HG03045 (cell line): ENCODE results near the gene LRRC1.
"Not testable (repeated sequence)": the region's sequence is repeated elsewhere in the genome, so short reads cannot be mapped to it uniquely, and the experiment has no call there.

Experiments
- ATAC-seq: cut with Tn5 transposase; IDR thresholded peaks from one replicate; pipeline ENCODE4 v1.9.1; 2021; ENCODE audit warnings: mild to moderate bottlenecking, moderate library complexity; ENCODE audit not compliant: unreplicated experiment

LRRC1 gene

DNA sequence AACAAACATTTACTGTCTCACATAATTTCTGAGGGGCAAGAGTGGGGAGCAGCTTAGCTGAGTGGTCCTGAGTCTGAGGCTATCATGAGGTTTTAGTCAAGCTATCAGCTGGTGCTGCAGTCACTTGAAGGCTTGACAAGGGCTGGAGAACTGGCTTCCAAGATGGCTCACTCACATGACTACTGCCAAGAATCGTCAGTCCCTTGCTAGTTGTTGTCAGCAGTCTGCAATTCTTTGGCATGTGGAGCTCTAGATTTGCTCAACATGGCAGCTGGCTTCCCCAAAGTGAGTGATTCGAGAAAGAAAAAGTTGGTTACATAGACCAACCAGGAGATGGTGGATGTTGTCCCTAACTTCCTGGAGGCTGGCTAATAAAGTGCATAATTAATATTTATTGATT lies 2.8 kb upstream of the LRRC1 start:
- no peak for ATAC-seq

DNA sequence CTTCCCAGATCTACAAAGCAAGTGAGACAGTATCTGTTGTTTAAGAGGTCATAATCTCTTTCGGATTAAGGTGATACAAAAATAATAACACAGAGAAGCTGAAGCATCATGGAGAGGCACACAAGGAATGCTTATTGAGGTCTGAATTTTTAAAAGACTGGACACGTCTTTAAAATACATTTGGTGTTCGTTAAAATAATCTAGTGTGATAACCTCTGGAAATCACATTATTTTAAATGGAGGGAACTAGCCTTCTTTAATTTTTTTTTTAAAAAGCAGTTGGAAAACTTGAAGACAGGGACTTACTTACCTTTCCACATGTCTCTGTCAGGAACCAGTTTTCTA lies 1.9 kb upstream of the LRRC1 start:
- ATAC-seq = no peak

GRCh38 chr6:53793318-53794136 lies 1.3 kb upstream of the LRRC1 start:
- no peak for ATAC-seq

GRCh38 chr6:53794137-53794719 lies 577 bp upstream of the LRRC1 start:
- peak; percentile 41 for ATAC-seq

GRCh38 chr6:53795340-53795701 lies 516 bp downstream of the LRRC1 start:
- no peak for ATAC-seq

DNA sequence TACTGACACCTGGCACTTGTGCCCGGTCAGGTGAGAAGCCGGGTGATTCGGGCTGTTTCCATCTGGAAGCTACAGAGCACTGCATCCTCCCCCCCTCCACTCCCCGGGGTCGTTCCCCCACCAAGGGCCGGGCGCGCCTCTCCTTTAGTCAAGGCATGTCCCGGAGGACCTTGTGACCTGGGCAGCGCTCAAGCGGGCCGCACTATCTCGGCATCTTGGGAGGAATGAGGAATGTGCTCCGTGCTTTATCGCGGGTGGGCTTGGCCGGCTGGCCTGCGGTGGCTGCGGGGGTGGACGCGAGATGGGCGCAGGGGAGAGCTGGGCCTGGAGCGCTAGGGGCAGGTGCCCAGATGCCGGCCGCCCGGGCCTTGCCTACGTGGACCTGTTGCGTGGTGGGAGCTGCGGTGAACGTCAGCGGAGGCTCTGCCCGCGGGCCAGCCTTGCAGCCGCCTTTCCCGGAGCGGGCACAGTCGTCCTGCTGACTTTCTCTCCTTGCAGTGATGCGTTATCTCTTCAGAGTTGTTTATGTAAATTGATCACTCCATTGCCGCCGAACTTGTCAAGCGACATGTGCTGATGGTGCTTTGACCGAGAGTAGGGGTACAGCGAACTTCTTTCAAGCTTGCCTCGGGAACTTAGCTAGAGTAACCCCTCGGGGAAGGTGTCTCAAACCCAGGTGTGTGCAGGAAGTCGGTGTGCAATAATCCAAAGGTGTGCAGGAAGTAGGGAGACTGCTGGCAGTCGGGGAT lies 1.1 kb downstream of the LRRC1 start:
- ATAC-seq = no peak

- ATAC-seq = no peak
Measured at GRCh38 chr6:53796451-53796780, 1.6 kb downstream of the LRRC1 start.

DNA sequence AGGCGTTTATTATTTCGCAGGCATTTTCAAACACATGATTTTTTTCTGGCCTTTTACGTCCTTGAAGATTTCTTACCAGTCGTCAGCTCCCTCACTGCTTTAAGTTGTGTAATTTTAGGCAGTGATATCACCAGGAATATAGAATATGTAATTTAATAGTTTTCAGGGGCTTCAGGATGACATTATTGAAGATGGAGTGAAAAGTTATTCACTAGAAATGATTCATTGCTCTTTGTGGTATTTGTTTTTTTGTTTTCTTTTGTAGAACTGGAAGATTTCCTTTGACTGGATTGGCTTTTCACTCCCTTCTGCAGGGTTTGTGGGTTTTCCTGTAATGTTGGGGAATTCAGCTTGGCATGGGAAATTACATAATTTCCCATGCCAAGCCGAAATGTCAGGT lies 2.0 kb downstream of the LRRC1 start:
- ATAC-seq = no peak

DNA sequence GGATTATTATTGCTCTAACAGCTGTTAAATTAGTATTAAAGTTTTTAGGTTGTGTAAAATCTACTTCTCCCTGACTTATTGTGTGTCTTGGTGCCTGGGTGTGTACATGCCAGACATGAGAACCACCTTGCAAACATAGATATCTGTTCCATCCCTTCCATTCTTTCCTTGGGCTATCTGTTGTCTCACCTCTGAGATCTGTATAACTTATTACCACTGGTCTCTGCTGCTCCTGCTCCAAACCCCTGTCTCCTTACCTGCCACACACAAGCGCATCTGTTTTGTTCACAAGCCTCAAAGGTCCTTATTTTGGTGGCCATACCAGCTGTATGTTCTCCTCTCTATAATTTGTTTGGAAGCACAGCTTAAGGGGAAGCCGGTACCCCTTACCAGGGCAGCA lies 2.5 kb downstream of the LRRC1 start:
- no peak for ATAC-seq

DNA sequence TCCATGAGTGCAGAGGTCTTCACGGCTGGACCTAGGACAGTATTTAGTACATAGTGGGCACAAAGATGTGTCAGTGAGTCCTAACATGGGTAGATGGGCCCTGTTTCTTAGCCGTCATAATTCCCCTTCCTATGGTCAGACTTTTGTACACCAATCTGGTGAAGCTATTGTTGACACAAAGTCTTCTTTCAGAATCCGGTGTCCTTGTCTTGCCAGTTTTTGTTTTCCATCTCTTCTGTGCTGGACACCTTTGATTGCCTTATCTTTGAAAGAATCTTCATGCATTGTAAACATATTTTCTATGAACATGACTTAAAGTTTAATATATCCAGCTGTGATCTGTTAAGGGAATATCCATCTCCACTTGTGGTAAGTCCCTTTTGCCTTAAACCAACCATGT lies 4.5 kb downstream of the LRRC1 start:
- no peak for ATAC-seq

- no peak for ATAC-seq
Measured at GRCh38 chr6:53801022-53801421, 6.2 kb downstream of the LRRC1 start.

DNA sequence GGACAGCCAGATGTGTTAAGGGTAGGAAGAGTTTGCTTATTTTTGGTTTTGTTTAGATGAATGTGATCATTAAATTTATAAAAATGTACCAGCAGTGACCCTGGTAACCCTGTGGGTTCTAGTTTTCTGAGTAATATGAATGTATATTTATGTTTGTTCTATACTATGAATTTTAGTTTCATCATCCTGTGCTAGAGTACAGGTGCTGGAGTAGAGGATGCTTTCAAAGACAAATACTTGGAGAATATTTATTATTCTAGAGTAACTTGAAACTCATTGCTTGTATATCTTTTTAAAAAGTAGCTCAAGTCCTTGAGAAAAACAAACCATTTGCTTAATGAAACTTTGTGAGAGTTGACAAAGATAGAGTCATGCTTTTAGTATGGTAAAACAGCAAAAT lies 7.8 kb downstream of the LRRC1 start:
- ATAC-seq = no peak

DNA sequence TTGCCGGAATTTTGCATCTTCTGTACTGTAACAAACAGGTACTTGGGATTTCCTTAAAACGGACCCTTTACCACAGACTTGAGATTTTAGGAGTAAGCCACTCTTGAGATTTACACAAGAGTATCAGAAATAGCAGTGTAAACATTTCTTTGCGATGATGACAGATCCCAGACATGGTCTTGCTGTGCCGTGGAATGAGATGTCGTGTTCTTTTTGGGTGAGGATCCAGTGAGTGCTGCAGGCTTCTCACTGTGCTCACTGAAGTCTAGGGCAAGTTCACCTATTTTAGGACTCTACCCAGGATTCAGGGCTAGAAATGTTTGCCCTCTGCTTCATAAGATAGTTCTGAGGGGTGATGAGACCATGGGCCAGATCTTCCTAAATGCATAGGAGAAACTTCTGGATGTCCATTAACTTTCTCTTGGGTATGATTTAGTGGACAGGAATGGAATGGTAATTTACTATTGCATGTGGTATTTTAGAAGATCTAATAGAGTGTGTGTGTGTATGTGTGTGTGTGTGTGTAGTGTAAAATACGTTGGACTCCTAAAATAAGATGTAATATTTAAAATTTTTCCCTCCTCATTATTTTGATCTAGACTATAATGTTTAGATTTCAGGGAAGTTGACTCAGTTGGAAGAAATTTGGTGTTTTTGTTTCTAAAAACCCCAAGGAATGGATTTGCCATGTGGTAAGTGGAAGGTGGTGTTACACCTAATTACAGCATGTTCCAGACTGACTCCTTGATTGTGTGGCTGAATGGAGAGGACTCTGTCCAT lies 8.5 kb downstream of the LRRC1 start:
- ATAC-seq = no peak

GRCh38 chr6:53805016-53805415 lies 10.2 kb downstream of the LRRC1 start:
- ATAC-seq = no peak

GRCh38 chr6:53805725-53806124 lies 10.9 kb downstream of the LRRC1 start:
- no peak for ATAC-seq

- not testable (repeated sequence) for ATAC-seq
Measured at GRCh38 chr6:53807606-53808005, 12.8 kb downstream of the LRRC1 start.

DNA sequence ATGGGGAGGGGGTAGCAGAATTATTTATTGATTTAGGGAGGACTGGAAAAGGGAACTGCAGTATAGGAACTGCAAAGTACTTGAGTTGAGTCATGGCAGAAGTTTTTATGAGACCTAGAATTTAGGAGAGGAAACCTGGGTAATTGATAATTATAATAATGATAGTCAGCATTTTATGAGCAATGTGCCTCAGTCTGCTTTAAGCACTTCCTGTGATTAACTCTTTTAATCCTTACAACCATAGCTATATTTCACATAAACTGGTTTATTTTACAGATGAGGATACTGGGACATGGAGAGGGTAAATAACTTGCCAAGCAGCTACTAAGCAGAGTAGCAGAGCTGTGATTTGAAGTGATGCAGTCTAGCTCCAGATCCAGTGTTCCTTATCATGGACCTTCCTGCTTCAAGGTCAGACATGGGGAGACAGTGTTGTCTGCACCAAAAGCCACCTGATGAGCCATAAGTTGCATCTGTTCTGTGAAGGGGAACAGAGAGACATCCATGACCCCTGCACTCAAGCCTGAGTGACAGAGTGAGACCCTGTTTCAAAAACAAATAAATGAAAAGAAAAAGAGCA lies 13.6 kb downstream of the LRRC1 start:
- ATAC-seq = no peak

GRCh38 chr6:53809691-53810090 lies 14.9 kb downstream of the LRRC1 start:
- ATAC-seq = no peak

DNA sequence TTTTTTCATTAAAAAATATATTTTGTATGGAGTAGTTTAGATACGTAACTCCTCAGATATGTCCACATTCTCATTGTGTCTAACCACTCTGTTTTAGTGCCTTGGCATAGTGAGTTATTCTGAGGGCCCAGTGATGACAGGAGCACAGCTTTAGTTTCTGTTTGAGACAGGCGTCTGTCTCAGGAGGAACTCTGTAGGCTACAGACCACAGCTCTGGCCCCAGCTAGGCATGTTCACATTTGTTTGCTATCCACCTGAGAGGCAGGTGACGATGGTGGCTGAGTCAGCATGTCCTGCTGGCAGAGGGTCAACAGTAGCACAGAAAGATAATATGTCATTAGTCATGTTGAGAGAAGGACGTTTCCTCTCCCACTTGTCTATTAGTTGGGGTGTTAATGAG lies 16.3 kb downstream of the LRRC1 start:
- ATAC-seq = peak; percentile 67

DNA sequence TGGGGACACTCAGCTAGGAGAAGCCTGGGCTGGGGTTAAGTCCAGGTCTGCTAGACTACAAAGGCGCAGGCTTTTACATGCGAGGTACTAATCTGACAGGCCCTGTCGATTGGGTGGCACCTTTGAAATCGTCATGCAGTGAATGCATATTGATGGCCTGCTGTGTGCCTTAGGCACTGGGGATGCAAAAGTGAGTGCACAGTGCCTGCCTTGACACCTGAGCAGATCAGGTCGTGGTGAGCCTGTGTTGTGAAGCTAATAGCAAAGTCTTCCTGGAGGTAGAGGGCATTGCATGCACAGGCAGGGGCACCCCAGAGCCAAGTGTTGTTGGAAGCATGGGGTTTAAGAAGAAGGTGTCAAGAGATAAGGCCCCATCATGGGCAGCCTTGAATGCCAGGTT lies 16.9 kb downstream of the LRRC1 start:
- ATAC-seq = no peak

GRCh38 chr6:53813096-53813495 lies 18.3 kb downstream of the LRRC1 start:
- ATAC-seq = no peak
